LNCaP clone FGC (cell line): ENCODE measurements around the gene CD7.

Experiments used
- DNase-seq: peaks from one replicate; pipeline ENCODE4 v3.0.0-alpha.2; 2011; ENCODE audit warnings: low read depth
- H3K4me3 ChIP-seq: 2 replicates; pipeline ENCODE4 v1.5.1; 2011; ENCODE audit warnings: mild to moderate bottlenecking, low read depth, low read length, control low read depth
- CTCF ChIP-seq: IDR thresholded peaks from 2 replicates; pipeline ENCODE4 v1.5.1; 2012; ENCODE audit warnings: mild to moderate bottlenecking; ENCODE audit not compliant: control insufficient read depth, insufficient read depth; ENCODE audit errors: extremely low read depth

Gene CD7

GRCh38 chr17:82325286-82326180 is 8.1 kb upstream of the CD7 start:
- no peak overlapping the region for H3K4me3 ChIP-seq
- no peak for TF ChIP-seq CTCF
- DNase-seq, result no peak

DNA sequence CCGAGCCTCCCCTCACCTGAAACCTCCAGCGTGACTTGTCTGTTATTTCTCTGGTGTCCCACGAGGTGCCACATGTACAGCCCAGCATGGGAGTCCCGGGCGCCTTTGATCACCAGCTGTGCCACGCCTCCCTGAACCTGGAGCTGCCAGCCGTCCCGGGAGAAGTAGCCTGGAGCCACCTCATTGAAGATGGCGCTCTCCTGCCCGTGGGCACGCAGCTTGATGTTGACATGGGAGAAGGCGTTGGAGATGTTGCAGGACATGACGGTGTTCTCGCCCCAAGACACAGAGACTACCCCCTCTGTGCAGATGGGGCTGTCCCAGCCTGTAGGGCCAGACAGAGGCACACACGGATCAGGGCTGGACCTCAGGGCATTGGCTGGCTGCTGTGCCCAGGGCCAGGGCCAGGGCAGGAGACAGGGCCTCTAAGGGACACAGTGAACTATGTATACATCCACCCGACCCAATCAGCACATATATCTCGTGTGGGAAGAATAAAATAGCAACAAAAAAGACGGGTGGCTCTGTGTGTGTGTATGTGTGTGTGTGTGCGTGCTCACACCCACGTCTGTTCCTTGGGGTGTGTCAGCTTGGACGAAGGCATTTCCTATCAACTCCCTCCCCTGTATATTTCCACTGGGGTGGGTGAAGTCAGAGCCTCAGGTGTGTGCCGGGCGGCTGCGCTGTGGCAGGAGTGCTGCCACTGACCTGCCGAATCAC is 7.3 kb upstream of the CD7 start:
- H3K4me3 ChIP-seq, result no peak overlapping the region
- TF ChIP-seq CTCF, result no peak
- DNase-seq, result no peak

GRCh38 chr17:82323514-82324234 is 6.3 kb upstream of the CD7 start:
- DNase-seq, result no peak
- no peak for TF ChIP-seq CTCF

DNA sequence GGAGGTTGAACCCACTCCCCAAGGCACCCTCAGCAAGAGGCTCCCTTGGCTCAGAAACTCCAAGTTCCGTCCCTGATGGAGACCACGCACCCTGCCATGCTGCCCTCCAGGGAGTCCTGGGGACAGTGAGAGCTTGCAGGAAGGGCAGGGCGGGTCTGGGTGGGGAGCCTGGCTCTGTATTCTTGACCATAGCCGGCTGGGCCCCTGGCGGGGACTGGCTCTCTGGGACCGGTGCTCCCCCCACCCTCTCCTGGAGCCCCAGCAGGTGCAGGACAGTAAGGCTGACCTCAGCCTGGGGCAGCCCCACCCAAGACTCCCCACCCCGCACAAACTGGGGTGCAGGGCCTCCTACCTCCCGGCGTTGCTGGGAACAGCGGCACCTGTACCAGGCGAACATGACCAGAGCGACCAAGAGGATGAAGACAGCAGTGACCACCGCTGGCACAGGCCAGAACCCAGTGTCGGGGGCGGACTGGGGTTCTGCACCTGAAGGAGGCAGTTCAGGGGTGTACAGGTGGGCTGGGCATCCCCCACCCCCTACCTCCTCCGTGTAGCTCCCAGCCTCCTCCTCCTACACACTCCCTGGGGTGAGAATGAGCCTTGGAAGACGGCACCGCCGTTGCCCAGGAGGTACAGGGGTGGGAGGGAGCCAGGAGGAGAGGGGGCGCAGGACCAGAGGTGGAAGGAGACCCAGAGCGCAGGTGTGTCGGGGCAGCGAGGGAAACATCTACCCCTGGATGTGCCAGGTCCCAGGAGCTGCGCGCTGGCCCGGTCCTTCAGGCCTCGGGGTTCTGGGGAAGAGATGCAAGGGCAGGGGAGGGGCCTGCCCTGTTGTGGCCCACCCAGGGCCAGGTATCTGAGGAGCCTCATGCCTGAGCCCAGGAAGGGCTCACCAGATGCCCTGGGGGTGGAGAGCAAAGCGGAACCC is 5.4 kb upstream of the CD7 start:
- no peak for DNase-seq
- TF ChIP-seq CTCF, result no peak
- H3K4me3 ChIP-seq, result no peak overlapping the region

More at GRCh38 chr17:82323514-82324234, 6.3 kb upstream of the CD7 start:
- no peak overlapping the region for H3K4me3 ChIP-seq

- no peak for TF ChIP-seq CTCF
- DNase-seq, result no peak
- no peak overlapping the region for H3K4me3 ChIP-seq
Measured at GRCh38 chr17:82321947-82322466, 4.6 kb upstream of the CD7 start.
